GM19023 (cell line): Measurements from ENCODE around the gene SLC19A1.

Experiments
- ATAC-seq: cut with Tn5 transposase; IDR thresholded peaks from one replicate; pipeline ENCODE4 v1.9.1; 2021; ENCODE audit warnings: mild to moderate bottlenecking, moderate library complexity; ENCODE audit not compliant: unreplicated experiment

The SLC19A1 gene

DNA sequence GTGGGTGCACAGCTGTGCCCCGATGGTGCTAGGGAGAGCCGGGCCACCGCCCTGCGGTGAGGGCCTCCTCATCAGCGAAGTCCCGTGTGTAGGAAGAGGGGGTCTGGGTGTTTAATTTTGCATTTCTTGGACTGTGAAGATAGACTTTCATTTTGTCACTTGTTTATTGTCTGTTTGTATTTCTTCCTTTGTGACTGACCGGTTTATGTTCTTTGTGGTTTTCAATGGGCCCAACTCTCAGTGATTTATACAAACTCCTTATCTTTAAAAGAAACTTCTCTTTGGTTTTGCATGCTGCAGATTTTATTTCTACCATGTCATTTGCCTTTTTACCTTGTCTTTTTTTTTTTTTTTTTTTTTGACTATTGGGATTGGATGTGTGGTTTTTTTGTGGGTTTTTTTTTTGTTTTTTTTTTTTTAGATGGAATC lies 72.1 kb downstream of the SLC19A1 start:
- ATAC-seq: no peak

DNA sequence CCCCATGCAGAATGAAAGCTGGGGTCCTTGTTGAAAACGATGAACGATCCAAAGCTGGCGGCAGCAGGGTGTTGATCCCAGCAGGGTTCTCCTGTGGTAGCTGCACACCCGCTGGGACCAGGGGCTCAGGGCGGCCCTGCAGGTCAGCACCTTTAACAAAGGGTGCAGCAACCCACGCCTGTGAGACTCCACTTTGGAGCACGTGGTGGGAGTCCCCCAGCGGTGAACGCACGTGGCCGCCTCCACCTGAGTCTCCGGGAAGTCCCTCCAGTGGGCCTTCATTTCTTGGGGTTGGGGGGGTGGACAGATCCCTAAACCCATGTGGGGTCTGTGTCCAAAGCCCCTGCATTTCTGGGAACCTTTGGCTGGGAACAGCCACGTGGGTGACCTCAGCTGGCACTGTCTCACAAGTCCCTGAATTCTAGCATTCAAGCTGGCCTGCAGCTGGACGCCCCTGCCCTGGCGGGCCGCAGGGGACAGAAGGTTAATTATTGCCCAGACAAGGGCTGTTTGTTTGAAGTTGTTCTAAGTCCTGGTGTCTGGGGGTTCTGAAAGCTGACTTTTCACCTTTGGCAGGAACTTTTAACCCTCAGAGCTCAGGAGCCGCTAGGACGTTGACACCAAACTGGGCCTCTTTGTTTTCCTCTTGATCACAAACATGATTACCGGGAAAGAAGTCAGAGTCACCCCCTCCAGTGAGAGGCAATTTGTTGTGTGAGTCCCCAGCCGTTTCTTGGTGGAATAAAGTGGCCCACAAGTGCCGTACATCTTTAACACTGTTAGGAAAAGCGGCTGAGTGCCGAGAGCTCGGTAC lies 72.8 kb downstream of the SLC19A1 start:
- ATAC-seq: no peak

DNA sequence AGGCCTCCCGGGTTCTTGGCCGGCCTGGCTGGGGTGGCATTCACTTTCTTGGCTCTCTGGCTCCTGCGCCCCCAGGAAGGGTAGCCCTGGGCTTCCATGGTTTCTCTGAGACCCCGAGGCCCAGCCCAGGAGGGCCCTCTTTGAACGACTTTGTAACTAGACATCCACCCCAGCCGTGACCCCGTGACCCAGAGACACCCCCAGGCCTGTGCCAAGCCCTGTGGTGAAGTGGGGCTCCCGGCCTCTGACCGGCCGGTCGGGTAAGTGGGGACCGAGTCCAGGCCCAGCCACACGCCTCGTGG lies 73.3 kb downstream of the SLC19A1 start:
- ATAC-seq: no peak

DNA sequence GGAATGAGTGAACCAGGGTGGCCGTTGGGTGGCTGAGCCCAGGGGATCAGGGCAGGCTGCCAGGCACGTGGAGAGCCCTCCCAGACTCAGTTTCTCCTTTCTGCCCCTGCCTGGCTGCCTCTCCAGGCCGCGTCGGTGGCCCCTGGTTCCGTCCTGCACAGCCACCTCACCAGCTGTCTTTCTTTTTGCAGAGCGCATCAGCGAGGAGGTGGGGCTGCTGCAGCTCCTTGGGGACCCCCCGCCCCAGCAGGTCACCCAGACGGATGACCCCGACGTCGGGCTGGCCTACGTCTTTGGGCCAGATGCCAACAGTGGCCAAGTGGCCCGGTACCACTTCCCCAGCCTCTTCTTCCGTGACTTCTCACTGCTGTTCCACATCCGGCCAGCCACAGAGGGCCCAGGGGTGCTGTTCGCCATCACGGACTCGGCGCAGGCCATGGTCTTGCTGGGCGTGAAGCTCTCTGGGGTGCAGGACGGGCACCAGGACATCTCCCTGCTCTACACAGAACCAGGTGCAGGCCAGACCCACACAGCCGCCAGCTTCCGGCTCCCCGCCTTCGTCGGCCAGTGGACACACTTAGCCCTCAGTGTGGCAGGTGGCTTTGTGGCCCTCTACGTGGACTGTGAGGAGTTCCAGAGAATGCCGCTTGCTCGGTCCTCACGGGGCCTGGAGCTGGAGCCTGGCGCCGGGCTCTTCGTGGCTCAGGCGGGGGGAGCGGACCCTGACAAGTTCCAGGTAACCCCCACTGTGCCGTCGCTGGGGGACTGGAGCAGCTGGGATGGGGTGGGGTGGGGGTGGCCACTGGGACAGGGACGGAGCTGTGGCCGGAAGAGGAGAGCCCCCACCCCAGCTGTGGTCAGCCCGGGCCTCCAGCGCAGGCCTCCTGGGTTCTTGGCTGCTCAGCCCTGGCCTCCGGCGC lies 73.9 kb downstream of the SLC19A1 start:
- ATAC-seq: no peak

DNA sequence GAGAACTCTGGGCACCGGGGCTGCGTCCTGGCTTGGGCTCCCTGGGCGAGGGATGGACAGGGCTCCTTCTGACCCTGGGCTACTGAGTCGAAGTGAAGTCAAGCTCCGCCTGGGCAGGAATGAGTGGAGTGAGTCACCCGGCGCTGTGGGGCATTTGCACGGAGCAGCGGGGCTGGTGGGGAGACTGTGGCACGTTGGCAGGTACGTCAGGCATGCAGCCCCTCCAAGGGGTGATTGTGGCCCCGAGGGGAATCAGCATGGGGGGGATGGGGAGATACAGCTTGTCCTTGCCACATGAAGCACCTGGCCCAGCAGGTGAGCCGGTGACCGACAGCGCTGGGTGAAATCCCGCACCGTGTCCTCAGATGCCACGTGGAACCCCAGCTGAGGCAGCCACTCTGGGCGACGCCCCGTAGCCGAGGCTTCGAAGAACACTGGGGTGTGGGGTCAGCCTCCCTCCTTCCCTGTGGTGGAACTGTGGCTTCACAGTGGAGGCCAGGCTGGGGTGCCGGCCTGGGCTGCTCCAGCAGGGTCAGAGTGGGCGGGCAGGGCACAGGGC lies 74.9 kb downstream of the SLC19A1 start:
- no peak for ATAC-seq

DNA sequence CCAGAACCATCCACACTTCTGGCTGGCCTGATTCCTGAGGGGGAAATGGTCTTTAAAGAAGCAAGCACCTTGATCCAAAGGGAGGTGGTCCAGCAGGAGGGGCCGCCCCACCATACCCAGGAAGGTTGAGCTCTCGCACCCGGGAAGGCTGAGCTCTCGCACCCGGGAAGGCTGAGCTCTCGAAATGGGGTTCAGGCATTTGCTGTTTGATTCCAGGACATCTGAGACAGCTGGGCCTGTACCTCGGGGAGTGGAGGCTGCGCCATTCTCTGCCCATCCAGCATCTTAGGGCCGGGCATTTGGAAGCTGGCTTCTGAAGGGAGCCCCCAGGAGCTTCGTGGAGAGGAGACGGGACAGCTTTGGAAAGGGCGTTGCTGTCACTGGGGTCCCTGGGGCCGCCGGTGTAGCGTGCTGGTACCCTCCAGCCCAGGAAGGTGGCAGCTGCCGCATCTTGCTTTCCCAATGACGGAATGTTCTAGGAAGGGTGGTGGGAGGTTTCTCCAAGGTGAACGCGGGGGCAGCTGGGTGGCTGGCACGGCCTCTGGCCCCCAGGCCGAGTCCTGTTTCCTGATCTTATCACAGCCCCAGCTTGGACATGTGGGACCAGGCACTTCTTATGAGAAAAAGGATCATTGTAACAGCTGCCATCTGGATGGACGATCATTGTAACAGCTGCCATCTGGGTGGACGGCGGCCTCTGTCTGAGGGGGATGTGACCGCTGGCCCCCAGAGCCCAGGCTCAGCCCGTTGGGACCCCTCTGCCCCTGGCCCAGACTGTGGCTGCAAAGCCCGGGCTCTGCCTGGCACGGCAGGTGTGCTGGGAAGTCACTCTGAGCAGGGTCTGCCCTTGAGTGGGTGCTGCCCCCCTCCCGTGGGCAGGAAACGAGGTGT lies 75.7 kb downstream of the SLC19A1 start:
- no peak for ATAC-seq

DNA sequence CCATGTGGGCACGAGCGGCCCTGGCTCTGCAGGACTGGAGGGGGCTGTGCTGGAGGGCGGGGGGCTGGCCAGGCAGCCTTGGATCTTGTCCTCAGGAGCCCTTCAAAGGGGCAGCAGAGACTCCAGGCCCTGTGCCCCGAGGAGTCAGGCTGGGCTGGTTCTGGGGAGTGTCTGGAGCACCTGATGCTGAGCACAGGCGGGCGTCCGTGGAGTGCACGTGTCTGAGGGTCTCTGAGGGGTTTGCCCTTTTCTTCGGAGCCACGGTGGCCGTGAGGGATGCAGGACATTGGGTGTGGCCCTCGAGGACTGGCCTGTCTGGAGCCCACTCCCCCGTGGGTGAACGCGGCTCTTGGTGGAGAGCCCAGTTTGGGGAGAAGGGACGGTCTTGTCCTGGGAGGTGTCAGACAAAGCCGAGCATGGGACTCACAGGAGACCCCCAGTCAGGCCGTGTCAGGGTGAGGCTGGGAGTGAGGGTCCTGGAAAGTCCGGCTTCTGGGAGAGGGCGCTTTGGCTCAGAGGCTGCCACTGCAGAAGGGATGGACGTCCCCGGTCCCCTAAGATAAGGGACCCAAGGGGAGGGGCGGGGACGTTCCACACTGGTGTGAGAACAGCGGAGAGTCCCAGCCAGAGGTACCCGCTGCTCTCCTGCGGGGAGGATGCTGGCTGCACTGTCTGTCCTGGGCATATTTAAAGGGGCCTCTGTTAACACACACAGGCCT lies 76.5 kb downstream of the SLC19A1 start:
- no peak for ATAC-seq

DNA sequence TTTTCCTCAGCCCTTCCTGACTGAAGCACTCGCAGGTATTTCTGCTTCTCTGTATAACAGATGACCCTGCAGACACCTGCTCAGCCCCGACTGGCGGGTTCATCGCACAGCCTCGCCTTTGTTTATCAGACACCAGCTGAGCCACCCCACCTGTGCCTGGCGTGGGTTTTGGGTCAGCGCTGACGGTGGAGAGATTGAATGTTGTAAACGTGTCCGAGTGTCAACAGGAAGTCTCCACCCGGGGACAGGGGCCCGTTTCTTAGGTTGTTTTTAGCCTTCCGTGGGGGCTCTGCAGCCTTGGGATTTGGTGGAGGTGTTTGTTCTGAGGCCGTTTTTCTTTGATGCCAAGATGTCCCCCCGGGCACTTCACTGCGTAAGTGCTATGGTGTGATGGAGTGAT lies 77.1 kb downstream of the SLC19A1 start:
- ATAC-seq: no peak

DNA sequence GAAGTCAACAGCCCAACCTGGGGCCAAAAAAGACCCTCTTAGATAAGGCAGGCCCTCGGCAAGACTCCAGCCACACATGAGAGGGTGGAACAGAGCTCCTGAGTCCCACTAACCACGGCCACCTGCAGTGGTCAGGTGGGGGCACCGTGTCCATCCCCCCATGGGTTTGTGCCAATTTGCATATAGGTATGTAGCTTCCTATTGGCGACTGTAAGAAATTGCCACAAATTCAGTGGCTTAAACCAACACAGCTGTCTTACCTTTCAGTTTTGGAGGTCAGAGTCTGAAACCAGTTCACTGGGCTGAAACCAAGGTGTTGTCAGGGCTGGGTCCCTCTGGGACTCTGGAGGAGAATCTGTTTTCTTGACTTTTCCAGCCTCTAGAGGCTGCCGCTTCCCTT lies 77.9 kb downstream of the SLC19A1 start:
- ATAC-seq: no peak

DNA sequence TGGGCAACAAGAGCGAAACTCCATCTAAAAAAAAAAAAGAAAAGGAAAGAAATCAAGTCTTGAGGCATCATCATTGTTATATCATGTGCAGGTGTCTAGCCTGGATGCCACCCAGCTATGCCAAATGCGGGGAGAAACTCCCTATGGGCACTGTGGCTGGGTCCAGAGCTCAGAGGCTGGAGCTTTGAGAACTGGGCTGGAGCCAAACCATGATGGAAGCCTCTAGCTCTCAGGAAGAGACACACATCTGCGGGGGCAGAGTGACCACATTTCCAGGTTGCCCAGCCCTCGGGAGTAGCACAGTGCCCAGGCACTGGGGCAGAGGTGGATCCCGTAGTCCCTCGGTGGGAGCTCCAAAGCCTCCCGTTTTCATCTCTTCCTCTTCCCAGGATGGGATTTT lies 78.4 kb downstream of the SLC19A1 start:
- no peak for ATAC-seq

DNA sequence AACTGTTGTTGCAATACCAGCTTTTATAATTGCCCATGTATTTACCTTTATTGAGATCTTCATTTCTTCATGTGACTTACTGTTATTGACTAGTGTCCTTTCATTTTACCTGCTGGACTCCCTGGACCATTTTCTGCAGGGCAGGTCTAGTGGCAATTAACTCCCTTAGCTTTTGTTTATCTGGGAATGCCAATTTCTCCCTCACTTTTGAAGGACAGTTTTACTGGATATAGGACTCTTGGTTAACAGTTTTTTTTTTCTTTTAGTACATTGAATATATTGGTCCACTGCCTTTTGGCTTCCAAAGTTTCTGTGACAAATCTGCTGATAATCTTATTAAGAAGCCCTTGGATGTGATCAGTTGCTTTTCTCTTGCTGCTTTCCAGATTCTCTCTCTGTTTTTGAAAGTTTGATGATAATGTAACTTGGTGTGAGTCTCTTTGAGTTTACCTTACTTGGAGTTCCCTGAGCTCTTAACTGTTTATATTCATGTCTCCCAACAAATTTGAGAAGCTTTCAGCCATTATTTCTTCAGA lies 80.4 kb downstream of the SLC19A1 start:
- ATAC-seq: no peak

DNA sequence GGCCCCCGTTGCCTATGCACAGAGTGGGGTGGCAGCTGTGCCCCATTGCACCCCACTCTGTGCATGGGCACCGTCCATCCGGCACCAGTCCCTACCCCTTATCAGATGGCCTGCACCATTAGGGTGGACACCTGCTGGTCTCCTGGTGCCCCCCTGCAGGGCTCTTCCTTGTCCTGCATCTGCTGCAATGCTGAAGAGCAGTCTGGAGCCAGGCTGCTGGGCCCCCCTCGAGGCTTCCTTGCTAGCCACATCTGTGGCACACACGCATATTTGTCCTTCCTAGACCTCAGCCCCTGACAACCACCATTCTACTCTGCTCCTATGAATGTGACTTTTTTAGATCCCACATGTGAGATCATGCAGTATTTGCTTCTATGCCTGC lies 80.9 kb downstream of the SLC19A1 start:
- no peak for ATAC-seq

DNA sequence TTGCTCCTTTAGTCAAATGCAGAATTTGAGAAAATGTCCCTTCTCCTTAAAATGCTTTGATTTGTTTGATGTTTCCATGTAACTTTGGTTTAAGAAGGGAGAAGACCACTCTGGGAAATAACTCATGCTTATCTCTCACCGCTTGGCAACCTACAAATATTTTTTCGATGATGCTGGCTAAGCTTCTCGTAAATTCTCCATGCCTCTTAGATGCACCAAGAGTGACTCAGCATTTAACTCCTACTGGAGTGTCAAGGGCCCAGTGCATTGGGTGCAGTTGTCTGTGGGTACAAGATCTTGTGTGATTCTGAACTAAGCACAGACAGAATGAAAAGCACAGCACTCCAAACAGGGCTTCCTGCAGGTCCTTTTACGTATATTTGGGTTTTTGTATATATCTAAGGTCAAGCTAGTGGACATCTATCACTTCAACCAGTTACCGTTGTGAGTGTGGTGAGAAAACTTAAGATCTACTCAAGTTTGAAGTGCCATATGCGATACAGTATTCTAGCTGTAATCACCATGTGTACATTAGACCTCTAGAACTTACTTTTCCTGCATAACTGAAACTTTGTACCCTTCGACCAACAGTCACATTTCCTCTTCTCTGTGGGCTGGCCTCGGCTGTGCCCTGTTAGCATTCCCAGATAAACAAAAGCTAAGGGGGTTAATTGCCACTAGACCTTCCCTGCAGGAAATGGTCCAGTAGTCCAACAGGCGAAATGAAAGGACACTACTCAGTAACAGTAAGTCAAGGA lies 81.5 kb downstream of the SLC19A1 start:
- ATAC-seq: no peak

DNA sequence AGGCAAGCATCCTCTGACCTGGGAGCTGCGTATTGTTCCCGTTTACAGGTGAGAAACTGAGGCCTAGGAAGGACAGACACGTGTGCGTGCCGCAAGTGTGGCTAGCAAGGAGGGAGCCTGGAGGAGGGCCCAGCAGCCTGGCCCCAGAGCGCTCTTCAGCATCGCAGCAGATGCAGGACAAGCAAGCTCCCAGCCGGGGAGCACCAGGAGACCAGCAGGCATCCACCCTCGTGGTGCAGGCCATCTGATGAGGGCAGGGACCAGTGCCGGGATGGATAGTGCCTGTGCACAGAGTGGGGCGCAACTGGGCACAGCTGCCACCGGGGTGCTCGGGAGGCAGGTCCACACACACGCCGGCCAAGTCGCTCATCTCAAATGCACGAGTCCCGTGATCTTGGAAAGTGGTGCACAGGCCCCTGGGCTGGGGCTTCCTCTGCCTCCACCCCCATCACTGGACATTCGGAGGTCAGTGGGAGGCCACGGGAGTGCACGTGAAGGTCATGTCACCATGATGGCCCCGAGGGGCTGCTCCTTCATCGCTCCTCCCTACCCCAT lies 82.2 kb downstream of the SLC19A1 start:
- no peak for ATAC-seq

DNA sequence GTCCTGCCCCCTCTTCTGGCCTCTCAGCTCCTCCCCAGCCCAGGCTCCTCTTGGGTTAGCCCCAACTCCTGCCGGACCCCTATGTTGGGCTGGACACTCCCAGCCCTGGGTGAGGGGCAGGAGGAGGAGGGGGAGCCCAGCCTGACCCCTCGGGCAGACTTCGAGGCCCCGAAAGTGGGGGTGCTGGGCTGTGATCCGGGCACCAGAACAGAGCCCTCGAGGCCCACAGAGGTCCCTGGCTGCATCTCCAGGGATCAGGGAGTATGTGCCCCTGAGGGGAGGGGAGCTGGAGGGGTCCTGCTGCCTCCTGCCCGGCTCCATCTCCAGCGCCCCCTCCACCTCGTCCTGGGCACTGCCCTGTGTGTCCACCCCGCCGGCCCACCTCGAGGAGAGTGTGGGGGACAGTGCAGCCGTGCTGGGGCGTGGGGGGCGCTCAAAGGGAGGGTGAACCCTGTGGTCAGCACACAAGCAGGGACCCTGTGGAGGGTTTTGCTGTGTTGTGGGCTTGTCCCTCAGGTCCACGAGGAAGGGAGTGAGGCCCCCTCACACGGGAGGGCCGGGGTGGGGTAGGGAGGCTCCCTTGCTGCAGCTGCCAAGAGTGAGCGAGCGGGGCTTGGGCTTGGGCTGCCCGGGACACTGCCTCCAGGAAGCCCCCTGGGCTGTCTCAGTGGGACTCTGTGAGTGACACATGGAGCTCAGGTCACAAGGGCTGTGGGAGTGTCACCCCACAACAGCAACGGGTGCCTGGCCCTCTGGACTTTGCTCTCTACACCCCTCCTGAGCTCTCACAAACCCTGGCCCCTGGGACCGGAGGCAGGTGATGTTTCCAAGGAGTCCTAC lies 82.8 kb downstream of the SLC19A1 start:
- no peak for ATAC-seq

DNA sequence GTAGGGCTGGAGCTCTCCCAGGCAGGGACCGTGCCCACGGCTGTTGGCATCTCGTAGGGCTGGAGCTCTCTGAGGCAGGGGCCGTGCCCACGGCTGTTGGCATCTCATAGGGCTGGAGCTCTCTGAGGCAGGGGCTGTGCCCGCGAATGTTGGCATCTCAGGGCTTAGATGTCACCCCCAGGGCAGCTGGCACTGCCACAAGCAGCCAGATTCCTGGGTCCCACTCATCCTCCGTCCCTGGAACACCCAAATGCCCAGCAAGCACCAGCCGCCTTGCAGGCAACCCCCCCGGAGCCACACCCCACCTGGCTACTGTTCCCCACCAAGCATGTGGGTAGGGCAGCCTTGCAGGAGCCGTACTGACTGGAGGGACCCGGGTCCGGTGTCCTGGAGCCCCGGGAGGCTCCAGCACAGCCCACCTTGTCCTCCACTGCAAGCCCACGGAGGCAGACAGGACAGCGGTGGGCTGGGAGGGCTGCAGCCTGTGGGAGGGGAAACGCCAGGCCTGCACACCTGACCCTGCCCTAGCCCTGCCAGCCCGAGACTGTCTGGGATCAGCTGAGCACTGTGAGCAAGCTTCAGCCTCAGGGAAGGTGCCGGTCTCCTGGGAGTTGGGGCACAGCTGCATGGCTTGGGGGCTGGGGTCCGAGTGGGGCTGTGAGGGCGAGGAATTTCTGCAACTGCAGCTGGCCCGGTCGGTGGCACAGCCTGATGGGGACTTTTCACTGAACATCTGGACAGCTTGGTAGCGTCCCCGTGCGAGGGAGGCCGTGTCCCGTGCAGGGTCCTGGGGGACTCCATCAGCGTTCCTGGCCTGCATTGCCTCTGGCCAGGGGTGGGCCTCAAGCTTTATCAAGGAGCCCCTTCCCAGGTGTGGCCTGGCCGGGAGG lies 83.7 kb downstream of the SLC19A1 start:
- ATAC-seq: no peak

DNA sequence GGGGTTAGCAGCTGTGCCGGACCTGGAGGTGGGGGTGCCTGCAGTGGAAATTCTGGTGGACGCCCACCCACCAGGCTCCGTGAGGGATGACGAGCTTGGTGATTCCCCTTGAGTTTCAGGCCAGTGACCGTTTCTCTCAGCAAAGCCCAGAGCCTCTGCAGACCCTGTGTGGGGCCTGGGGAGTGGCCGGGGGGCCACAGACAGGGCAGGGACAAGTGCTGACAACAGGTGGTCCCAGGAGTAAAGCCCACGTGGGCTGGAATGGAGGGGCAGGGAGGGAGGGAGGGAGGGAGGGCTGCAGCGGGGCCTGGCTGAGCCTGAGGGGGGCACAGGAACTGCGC lies 84.4 kb downstream of the SLC19A1 start:
- ATAC-seq: no peak
